NCI-H1105 treated with DMSO at 0.1 percent for 48 hours (cell line): ENCODE results near the gene ITSN2.

Source experiments
- DNase-seq: peaks from one replicate; lab custom pipeline; 2025; lab: John Stamatoyannopoulos, UW

ITSN2 gene

DNA sequence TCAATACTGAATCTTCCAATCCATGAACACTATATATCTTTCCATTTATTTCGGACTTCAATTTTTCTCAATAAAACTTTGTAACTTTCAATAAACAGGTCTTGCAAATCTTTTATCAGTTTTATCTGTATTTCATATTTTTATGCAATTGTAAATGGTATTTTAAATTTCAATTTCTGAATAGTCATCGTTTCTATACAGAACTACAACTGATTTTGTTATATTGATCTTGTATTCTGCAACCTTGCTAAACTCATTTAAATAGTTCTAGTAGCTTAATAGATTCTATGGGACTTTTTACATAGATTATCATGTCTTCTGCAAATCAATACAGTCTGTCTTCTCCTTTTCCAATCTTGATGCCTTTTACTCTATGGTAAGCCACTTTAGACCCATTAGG, 95.1 kb downstream of the ITSN2 start:
- DNase-seq, result no peak

DNA sequence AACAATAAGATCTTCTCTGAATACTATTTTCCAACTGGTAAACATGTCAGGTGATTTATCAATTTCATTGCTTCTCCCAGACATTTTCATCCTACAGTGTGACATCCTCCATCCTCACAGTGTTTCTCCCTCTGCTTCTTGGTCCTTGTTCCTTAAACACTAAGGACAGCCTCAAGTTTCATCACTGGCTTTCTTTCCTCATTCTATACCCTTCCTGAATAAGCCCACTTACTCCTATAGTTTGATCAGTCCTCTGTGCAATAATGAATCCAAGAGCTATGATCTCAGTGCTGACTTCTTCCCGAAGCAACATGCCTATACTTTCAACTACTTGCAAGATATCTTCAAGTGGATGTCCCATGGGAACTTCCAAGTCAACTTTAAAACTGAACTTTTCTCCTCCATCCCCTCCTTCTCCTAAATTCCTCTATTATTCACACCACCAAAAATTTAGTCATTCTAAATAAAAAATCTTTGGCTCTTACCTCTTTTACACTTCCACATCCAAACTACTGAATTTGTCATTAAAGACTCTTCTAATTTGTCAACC, 97.8 kb downstream of the ITSN2 start:
- DNase-seq, result no peak

DNA sequence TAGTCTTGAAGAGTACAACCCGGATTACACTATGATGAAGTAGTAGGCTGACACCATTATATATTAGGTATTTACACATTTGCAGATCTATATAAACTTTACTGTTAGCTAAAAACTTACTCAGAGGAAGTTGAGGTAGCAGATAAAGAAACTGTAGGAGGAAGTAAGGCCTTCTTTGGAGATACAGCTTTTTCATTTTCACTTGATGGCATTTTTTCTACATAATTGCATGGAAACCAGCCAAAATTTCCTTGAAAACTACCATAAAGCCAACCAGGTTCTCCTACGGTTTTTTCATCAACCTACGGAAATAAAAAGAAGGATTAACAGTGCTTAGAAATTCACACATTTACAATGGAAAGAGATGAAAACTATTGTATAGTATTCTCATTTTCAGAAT, 98.9 kb downstream of the ITSN2 start:
- no peak for DNase-seq

DNA sequence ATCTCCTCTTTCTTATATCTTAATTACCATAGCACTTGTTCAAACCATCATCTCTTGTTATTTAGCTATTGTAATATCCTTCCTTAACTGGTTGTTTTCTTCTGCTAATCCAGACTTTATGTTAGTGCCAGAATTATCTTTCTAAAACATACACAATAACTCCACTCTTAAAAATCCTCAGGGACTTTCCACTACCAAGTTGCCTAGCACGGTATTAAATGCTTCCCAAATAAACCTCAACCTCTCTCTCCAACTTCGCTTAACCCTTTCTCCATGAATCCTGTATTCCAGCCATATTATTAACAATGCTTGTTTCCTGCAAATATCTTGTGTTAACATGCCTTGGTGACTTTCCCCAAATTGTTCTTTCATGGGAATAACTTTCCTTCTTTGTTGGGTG, 101.0 kb downstream of the ITSN2 start:
- DNase-seq, result no peak

DNA sequence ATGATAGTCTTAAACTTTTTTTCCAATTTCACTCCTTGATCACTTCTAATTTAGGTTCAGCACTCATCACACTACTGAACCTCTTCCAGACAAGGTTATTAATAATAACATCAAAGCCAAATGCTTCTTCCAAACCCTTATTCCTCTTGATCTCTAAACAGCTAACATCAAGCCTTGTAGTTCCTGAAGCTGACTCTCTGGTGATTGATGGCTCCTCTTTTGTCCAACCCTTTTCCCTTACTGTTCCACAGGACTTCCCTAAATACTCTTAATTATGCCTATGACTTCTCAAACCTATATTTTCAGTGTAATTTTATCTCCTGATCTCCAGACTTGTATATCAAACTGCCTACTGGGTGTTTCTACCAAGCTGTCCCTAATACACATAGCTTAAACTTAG, 101.6 kb downstream of the ITSN2 start:
- DNase-seq, result no peak

DNA sequence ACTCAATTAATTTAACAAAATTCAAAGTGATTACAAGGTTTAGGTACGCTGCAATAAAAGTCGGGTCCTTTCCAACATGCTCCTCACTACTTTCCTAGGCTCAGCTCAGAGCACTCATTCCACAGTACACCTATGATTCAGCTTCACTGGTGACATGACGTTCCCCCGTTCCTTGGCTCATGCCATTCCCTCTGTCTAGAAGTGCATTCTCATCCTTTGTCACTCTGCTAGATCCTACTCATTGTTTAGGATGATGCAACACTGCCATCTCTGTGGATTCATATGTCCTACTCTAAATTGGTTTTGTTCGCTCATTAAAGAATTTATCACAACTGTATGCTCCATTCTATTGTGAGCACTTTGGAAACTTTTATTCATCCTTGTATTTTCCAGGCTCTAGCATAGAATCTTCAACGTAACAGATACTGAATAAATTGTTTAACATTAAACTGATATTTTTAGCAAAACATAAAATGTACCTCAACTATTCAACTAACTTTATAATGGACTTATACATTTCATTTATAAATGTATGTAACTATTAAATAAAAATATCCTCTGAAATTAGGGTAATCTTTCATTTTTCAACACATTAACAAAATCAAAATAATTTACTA, 106.9 kb downstream of the ITSN2 start:
- DNase-seq, result no peak

DNA sequence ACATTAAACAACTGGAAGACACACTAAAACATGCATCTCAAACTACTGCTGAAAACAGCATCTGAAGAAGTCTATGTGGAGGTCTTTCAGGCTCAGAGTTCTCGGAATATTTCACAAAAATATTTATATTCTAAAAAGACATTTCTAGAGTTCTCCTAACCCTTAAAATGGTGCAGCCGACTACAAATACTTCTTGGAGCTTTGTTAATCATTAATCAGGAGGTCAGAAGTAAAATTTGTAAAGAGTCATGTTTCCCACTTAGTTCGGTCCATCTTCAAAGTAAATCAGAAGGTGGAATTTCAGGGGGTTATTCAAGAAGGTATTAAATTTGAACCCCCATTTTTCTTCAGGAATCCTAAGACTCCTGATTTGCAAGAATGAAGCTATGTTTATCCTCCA, 112.7 kb downstream of the ITSN2 start:
- no peak for DNase-seq

DNA sequence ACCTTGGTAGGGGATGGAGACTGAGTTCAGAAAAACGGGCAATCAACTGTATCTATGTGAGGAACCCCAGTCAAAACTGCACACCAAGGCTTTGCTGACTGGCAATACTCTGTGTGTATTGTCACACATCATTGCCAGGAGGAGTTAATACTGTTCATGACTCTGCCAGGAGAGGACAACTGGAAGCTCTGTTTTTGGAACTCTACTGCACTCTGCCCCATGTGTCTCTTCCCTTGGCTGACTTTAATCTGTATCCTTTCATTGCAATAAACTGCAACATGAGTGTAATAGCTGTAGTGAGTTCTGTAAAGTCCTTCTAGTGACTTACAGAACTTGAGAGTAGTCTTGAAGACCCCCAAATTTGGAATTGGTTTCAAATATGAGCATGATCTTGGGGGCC, 113.2 kb downstream of the ITSN2 start:
- no peak for DNase-seq

DNA sequence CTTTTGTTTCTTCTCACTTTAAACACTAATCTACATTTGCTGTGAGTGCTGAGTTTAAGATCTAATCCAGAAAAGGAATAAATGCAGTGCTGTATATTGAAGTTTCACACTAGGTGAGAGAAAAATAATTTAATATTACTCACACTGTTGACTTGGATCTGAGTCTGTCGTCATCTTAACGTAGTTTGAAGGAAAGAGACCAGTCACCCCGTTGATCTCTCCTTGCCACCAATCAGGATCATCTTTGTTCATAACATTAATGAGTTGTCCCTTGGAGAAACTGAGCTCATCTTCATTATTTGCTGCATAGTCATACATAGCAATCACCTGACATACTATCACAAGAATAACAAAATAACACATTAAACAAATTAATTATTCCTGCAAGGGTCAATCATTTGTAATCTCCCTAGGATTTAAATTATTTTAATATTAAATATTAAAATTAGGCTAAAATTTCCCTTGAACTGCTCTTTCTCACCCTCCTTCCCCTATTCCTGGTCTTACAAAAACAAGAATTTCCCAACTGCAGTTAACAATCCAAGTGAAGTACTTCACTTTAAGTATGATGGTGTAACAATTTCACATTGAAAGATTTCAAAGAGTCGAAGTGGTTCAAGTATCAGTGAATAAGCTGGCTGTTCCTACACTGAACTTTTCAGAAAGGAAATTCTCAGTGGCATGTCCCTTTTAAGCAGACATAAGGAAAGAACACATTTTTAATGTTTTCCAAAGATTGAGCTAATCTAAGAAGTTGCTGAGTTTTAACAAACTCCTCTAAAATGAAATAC, 114.2 kb downstream of the ITSN2 start:
- no peak for DNase-seq

DNA sequence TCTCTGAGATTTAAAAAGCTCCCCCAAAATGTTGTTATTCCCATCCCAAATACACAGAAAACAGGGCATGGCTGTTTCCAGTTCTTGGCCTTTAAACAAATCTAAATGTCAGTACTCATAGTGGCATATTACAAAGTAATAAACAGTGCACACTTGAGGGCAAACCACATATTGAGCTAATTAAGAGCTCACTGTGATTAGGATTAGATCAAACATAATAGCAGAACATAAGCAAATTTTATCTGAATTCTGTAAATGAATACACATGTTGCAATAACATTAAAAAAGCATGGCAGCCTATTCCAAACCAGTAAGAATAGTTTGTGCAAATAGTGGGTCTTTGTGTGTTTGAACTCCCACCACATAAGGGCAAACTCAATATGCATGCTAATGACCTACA, 118.8 kb downstream of the ITSN2 start:
- no peak for DNase-seq

DNA sequence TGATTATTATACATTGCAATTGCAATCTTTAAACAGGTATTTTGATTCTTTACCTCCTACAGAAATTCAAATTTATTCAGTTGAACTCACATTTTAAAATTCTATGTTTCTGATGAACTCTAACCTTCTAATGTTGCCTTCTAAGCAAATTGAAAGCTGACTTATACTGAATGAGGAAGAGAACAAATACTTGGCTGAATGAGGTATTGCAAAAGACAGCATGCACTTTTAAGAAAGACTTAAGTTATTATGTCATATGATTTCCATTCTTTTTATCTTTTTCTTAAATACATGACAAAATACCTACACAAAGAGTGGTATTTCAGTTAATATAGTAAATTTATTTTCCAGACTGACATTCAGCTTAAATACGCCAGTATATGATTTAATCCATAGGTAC, 120.8 kb downstream of the ITSN2 start:
- no peak for DNase-seq

DNA sequence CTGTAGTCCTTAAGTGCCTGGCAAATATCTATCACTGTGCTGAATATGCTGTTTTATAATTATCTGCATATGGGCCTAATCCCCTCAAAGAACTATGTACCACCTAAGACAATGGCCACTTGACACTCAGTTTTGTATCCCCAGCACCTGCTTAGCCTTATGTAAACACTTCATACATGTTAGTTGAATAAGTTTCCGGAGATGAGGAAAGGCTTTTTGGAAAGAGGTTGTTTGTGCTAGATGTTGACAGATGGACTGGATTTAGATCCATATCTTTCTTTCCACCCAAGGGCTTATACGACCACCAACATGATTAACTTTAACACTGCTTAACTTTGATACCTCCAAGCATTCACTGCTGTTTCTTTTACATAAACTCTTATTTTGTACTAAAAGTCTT, 122.2 kb downstream of the ITSN2 start:
- DNase-seq, result peak; percentile 92

DNA sequence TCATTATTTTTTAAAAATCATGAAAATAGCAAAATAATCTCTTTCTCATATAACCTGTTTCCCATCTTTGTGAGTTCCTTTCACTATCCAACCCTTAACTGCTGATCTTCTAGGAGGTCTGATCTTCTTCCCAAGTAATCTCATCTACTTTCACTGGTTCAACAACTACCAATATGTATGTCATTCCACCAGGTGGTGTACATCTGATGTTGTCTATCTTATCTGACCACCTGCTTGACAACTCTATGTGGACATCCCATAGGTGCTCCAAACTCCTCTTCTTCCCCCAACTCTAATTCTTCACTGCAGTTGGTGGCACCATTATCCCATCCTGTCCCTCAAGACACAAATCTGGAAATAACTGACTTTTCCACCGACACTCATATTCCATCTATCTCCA, 123.0 kb downstream of the ITSN2 start:
- DNase-seq, result no peak

DNA sequence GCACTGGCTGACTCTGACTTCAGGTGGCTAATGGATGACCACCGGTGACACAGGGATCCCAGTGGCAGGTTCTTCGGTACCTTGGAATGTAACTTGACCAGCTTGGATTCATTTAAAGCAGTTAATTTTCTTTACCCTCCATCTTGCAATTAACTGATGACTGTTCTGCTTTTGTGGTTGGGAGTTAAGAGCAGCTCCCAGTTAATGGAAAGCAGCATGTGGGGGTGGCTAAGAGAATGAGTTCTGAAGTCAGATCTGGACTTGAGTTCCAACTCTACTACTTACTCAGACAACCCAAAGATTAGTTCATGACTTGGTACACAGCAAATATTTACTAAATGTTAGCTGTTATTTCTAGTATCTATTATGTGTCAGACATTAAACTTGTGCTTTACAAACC, 127.0 kb downstream of the ITSN2 start:
- no peak for DNase-seq

DNA sequence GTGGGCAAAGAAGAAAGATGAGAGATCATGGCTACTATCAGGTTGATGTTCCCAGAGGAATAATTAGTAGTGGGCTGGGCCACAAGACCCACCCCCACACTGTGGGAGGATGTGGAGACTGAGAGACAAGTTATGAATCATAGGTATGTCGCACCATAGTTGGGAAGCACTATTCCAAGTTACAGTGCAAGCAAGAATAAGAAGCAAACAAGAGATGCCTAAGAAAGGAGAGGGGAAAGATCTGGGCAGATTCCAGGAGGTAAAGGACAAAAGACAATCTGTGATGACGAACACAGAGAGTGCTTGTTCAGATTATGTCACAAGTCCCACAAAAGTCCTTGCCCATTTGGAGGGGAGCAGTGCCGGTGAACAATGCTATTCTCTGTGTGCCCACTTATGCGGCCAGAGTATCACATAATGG, 128.9 kb downstream of the ITSN2 start:
- DNase-seq, result no peak

DNA sequence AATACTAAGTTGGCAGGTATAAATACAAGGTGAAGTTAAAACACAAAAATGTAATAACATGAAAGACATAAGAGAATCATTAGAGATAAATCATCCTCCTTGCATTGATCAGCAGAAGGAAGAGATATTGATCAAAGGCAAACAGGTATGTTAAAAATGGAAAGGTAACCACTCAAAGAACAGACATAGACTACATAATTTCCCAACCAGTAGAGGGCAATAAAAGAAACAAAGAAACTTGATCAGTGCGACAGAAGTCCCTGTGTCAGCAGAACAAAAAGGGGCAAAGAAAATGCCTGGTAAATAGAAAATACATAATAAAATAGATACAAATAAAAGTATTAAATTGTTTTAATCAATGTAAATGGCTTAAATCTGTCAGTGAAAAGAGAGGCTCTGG, 131.9 kb downstream of the ITSN2 start:
- DNase-seq, result peak; percentile 37

DNA sequence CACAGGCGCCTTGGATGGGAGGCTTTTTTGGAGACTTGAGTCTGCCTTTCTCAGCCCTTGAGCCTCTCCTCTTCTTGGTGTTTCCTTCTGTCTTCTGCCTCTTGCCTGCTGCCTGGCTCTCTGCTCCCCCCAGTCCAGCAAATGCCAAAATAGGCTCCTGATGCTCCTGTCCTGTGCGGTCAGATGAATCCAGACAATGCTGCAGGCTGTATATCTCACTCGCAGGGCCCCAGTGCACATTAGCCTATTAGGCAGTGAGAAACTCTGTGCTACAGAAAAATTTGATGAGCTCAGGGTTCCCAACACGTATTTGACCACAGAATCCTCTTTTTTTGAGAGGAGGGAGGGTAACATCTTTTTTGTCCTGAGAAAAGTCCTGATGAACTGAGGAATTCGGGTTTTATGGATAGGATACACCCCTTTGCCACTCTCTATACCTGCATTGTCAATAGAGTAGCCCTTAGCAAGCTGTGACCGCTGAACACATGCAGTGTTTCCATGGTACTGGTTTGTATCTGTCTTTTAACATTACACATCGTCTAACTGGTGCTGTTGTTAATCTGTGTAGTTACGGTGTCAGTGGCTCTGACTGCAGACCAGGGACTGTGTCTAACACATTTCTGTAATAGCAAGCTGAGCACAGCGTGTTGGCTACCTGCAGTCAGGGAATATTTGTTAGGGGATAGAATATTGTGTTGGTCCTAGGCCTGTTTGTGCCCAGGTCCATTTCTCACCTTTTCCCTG, 134.7 kb downstream of the ITSN2 start:
- DNase-seq, result no peak

DNA sequence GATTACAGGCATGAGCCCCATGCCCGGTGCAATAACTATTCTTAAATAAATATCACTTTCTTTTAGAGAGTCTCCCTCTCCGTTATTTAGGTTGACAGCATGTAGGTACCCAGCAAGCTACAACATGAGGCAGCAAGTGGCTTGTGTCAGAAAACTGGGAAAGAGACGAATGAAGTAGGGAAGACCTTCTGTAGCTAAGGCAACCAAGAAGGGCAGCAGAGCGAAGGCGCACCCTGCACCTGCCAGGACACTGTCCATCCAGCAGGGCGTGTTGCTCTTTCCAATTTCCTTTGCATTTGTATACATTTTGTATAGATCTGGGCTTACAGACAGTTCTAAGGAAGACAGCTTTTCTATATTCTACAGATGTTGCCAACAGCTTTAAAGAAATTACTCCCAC, 137.4 kb downstream of the ITSN2 start:
- no peak for DNase-seq

DNA sequence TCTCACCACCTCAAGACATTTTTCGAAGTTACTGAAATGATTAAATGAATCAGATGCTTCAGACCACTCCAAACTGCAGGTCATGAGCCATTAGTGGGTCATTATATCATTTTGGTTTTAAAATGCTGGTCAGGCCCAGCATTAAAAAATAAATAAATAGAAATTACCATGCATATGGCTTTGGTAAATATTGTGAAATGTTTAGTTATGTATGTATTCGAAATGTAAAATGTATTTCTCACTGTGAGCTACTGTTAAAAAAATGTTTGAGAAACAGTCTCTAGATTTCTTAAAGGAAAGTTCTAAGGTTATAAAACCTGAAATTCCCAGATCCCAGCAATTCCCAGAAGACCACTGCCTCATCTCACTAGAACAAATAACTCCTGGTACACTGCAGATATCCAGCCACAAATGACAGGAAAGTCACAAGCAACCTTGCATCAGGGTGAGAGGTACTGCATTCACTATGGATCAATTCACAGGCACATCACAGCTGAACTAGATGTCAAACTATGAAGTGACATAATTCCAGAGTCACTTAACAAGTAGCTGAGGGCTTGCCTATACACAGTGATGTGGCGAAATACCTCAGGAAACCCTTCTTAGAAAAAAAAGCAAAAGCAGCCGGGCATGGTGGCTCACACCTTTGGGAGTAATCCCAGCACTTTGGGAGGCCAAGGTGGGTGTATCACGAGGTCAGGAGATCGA, 138.8 kb downstream of the ITSN2 start:
- no peak for DNase-seq

DNA sequence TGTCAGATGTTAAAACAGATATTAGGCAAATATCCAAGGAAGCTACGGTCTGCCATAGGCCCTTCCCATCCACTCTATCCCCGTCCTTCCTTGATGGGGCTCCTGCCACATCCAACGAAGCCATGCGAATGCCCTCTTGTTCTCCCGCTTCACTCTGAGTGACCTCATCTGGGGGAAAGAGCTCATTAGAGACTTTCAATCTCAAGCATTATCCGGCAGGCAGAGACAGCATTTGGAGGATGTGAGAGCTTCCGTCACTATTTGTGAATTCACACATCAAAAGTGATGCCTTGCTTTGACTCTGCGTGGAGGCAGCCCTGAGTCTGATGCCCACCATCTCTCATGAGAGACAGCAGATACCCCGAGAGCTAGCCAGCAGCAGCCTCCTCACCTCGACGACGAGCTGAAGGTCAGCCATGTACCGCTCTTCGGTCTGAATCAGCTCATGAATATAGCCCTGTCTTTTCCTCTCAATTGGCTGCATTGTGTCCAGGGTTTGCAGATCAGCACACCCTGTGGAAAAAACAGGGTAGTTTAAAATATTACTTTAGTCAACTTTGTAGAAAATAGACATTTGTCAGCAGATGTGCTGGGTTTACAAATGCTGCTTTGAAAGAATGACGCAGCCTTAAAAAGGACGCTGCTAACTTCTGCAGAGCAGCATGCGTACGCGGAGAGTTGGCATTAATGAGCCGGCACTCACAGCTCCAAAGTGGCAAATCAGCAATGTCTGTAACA, 139.6 kb downstream of the ITSN2 start:
- no peak for DNase-seq

DNA sequence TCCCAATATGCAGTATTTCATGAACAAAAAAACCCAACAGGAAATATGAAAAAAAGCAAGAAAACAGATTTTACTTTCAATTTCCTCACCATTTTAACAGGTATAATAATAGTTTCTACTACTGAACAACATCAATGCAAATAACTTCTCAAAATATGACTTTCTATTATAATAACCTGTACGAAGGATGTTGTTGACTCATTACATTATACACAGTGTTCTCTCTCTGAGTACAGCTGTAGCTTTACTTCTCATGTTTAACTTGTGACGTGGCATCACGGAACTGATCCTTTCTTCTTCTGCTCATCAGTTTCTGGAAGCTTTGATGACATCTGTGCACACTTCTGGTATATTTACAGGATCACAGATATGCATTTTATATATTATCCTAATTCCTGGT, 145.5 kb downstream of the ITSN2 start:
- DNase-seq, result no peak

DNA sequence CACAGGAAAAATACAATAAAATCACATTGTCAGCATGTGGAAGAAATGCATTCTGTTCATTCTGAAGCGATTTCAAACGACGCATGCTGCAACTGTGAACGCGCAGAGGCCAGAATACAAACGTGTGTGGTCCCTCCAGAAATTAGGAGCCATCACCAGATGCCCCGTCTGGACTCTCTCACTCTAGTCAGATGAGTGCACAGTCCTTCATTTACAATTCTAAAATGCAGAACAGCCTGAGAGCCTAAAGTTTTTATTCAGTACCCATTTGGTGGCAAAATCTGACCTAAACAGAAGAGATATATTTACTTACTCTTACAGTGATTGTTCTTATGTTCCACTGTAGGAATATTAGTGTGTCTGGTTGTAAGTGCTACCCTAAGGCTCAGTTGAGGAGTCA, 148.9 kb downstream of the ITSN2 start:
- DNase-seq, result no peak
